Omental fat pad (tissue), 4 donors: Measurements from ENCODE around the gene TMEM150A. TPM values are rescaled to one million over a fixed set of nuclear protein-coding genes. Genes with fewer than 3 reads are reported as not detected.
"Not testable (repeated sequence)": the region's sequence is repeated elsewhere in the genome, so short reads cannot be mapped to it uniquely, and the experiment has no call there.

Experiments used
- ATAC-seq: fragments of 150-250 bp; one replicate; pipeline ENCODE4 v1.9.1; 2016; ENCODE audit warnings: mild to moderate bottlenecking, moderate library complexity; ENCODE audit not compliant: low FRiP score
- DNase-seq: peaks from one replicate; pipeline ENCODE4 v3.0.0-alpha.2; 2019; ENCODE audit warnings: low spot score
- CTCF ChIP-seq, 3 donors: fragments of 450-650 bp; IDR thresholded peaks; one replicate each; pipeline ENCODE4 v1.5.1; 2016 to 2017; ENCODE audit warnings: antibody characterized with exemption in 3 of 3, mild to moderate bottlenecking in 3 of 3, moderate library complexity in 2 of 3
- total RNA-seq, 4 donors: library from RNA; depleted of rRNA; stranded (reverse); fragments of >200 nt; gene quantifications; one replicate each; pipeline ENCODE4 v1.1.0, GENCODE V29; 2016

The TMEM150A gene
- total RNA-seq, 4 donors from 2014 or later, result 20.1 to 38.7 (median 25.5) TPM

GRCh38 chr2:85561280-85562212 is 41.0 kb downstream of the TMEM150A start, which contains the start of gene GGCX:
Gene GGCX, minus strand, starts transcription at chr2:85561493. Its CDS starts 65 bp downstream, at chr2:85561428.
- peak; percentile 94 for ATAC-seq
- TF ChIP-seq CTCF (IDR thresholded peaks at IDR 0.05), result no peak
- peak; percentile 83 for DNase-seq

GRCh38 chr2:85560812-85561279 is 41.7 kb downstream of the TMEM150A start:
- TF ChIP-seq CTCF (IDR thresholded peaks at IDR 0.05), result no peak
- peak; percentile 2 for ATAC-seq
- DNase-seq, result no peak

- not testable (repeated sequence) for ATAC-seq, DNase-seq
Observed at GRCh38 chr2:85560403-85560726, 42.1 kb downstream of the TMEM150A start.

- no peak for ATAC-seq
- TF ChIP-seq CTCF (IDR thresholded peaks at IDR 0.05), result no peak
- DNase-seq, result no peak
Observed at GRCh38 chr2:85558160-85558559, 44.3 kb downstream of the TMEM150A start.

GRCh38 chr2:85557130-85557529 is 45.4 kb downstream of the TMEM150A start:
- DNase-seq, result no peak
- TF ChIP-seq CTCF (IDR thresholded peaks at IDR 0.05), result no peak
- ATAC-seq, result no peak

GRCh38 chr2:85554980-85555612 is 47.4 kb downstream of the TMEM150A start:
- no peak for TF ChIP-seq CTCF (IDR thresholded peaks at IDR 0.05)

GRCh38 chr2:85553184-85553583 is 49.3 kb downstream of the TMEM150A start:
- DNase-seq (no peak), ATAC-seq (no peak)
- no peak for TF ChIP-seq CTCF (IDR thresholded peaks at IDR 0.05)

More at GRCh38 chr2:85554980-85555612, 47.4 kb downstream of the TMEM150A start:
- ATAC-seq (no peak), DNase-seq (no peak)
